SK-MEL-5 (cell line): ENCODE measurements around the gene USB1. TPM values are rescaled to one million over a fixed set of nuclear protein-coding genes. Genes with fewer than 3 reads are reported as not detected.

Experiments used
- DNase-seq: peaks from one replicate; pipeline ENCODE4 v3.0.0-alpha.2; 2016; ENCODE audit warnings: low read depth, low spot score
- in situ Hi-C: cut with HindIII; loops from 2 replicates; pipeline ENCODE4 v1.10.0; 2016; ENCODE audit warnings: low sequenced_read_pairs, high pct_unique_total_duplicates, low pct_unique_long_range_greater_than_20kb
- total RNA-seq: library from RNA; depleted of rRNA; stranded (reverse); fragments of >200 nt; shearing (Covaris generic); gene quantifications from 2 replicates; pipeline ENCODE4 v1.2.3, GENCODE V29; 2014

Gene USB1
- total RNA-seq, 1 experiment from 2014 or later: 10.2 TPM

- no peak for DNase-seq
- in situ Hi-C loops: no loop called here
These were observed 36.3 kb downstream of the USB1 start for GRCh38 chr16:58037365-58038057.

- in situ Hi-C loops: no loop called here
These were observed 37.0 kb downstream of the USB1 start for GRCh38 chr16:58038219-58038641.

GRCh38 chr16:58039829-58040495, 38.8 kb downstream of the USB1 start:
- DNase-seq: no peak
- in situ Hi-C loops: no loop called here

More at GRCh38 chr16:58038219-58038641, 37.0 kb downstream of the USB1 start:
- no peak for DNase-seq

GRCh38 chr16:58040496-58040846, 39.3 kb downstream of the USB1 start:
- DNase-seq: no peak
- in situ Hi-C loops: no loop called here

GRCh38 chr16:58040945-58041627, 39.9 kb downstream of the USB1 start:
- in situ Hi-C loops: no loop called here

GRCh38 chr16:58041628-58041955, 40.4 kb downstream of the USB1 start:
- no peak for DNase-seq
- in situ Hi-C loops: no loop called here

More at GRCh38 chr16:58040945-58041627, 39.9 kb downstream of the USB1 start:
- DNase-seq: no peak

GRCh38 chr16:58042001-58042885, 41.0 kb downstream of the USB1 start:
- in situ Hi-C loops: no loop called here

GRCh38 chr16:58042886-58043515, 41.8 kb downstream of the USB1 start:
- DNase-seq: no peak
- in situ Hi-C loops: no loop called here

More at GRCh38 chr16:58042001-58042885, 41.0 kb downstream of the USB1 start:
- DNase-seq: no peak

GRCh38 chr16:58043571-58044155, 42.5 kb downstream of the USB1 start:
- in situ Hi-C loops: no loop called here
- no peak for DNase-seq

GRCh38 chr16:58044266-58045019, 43.2 kb downstream of the USB1 start:
- in situ Hi-C loops: no loop called here
- DNase-seq: no peak

- DNase-seq: no peak
- in situ Hi-C loops: no loop called here
These were observed 43.9 kb downstream of the USB1 start for GRCh38 chr16:58045096-58045495.

GRCh38 chr16:58046054-58046881, 45.1 kb downstream of the USB1 start:
- in situ Hi-C loops: no loop called here
- no peak for DNase-seq

- no peak for DNase-seq
- in situ Hi-C loops: no loop called here
These were observed 45.7 kb downstream of the USB1 start for GRCh38 chr16:58046936-58047335.

- in situ Hi-C loops: no loop called here
These were observed 46.5 kb downstream of the USB1 start for GRCh38 chr16:58047557-58048348.

More at GRCh38 chr16:58047557-58048348, 46.5 kb downstream of the USB1 start:
- DNase-seq: no peak
